ENCODE measurements around the gene MGST2. TPM values are rescaled to one million over a fixed set of nuclear protein-coding genes. Genes with fewer than 3 reads are reported as not detected.

The MGST2 gene
- total RNA-seq, 2 experiments from 2014 or later, result 0.70 to 3.0 TPM

DNA sequence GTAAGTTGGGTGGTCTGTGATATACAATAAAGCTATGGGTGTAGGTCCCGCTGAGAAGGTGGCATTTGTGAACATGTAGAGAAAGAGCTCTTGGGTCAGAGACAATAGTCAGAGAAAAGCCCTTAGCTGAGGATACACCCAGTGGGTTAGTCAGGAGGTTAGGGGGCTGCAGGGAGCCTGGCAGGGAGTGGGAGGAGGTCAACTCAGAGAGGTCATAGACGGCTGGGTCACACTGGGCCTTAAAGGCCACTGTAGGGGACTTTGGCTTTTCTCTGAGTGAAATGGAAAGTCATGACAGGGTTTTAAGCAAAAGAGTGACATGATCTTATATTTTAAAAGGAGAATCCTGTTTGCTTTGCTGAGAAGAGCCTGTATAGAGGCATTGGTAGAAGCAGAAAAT, 16.7 kb downstream of the MGST2 start:
- Mint-ChIP-seq H3K4me1 (ENCODE audit: low read depth) (peaks cover 9% of the 10 kb centered on the region), H3K36me3 (ENCODE audit: low read depth) (peaks cover 34% of the 10 kb centered on the region), H3K27ac (no peak overlapping the region), H3K27me3 (no peaks in the 10 kb centered on the region), H3K4me3 (no peak overlapping the region), H3K9me3 (peaks cover 7% of the 10 kb centered on the region)
- Histone ChIP-seq H3K4me3 (ENCODE audit: low read length) (no peak overlapping the region), H3K4me1 (ENCODE audit: insufficient read depth, low read length) (no peaks in the 10 kb centered on the region), H3K36me3 (ENCODE audit: insufficient read depth, low read length) (no peaks in the 10 kb centered on the region), H3K9me3 (ENCODE audit: control insufficient read depth in 1 of 2, insufficient read depth in 1 of 2, low read length in 2 of 2) (peaks cover 0 to 3% of the 10 kb centered on the region in 2 experiments), H3K27me3 (ENCODE audit: control insufficient read depth in 1 of 2, insufficient read depth in 2 of 2, low read length in 2 of 2) (no peaks in the 10 kb centered on the region), H3K27ac (ENCODE audit: low read depth in 1 of 2, low read length in 2 of 2) (no peak overlapping the region)
- POLR2A ChIA-PET, result no interaction called here
- intact Hi-C loops (cut with DNase I, micrococcal nuclease), result no loop called here
- DNase-seq (no peak), ATAC-seq (ENCODE audit: poor library complexity) (no peak)
- CTCF ChIA-PET, result no interaction called here
- TF ChIP-seq, protein P1, sequence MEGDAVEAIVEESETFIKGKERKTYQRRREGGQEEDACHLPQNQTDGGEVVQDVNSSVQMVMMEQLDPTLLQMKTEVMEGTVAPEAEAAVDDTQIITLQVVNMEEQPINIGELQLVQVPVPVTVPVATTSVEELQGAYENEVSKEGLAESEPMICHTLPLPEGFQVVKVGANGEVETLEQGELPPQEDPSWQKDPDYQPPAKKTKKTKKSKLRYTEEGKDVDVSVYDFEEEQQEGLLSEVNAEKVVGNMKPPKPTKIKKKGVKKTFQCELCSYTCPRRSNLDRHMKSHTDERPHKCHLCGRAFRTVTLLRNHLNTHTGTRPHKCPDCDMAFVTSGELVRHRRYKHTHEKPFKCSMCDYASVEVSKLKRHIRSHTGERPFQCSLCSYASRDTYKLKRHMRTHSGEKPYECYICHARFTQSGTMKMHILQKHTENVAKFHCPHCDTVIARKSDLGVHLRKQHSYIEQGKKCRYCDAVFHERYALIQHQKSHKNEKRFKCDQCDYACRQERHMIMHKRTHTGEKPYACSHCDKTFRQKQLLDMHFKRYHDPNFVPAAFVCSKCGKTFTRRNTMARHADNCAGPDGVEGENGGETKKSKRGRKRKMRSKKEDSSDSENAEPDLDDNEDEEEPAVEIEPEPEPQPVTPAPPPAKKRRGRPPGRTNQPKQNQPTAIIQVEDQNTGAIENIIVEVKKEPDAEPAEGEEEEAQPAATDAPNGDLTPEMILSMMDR (IDR thresholded peaks at IDR 0.05), result no peak

DNA sequence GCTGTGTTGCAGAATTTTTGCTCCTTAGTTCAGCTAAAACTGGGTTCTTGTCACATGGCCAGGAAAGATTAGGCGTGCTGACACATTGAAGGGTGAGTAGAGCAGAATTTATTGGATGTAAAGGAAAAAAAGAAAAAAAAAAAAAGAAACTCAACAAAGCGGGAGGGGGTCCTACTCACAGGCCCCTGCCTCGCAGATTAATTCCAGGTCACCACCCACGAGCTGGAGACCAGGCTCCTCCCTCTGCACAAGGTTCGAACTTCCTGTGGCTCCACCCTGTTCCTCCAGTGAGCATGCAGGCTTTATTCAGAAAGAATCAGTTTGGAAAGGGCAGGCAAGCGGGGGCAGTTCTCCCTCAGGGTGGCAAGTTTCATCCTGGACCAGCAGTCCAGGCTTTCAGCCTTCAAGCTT, 17.1 kb downstream of the MGST2 start:
- H3K36me3 Mint-ChIP-seq (ENCODE audit: low read depth), result peaks cover 34% of the 10 kb centered on the region
- TF ChIP-seq, protein P1 (IDR thresholded peaks at IDR 0.05), result no peak
- CTCF ChIA-PET, result no interaction called here
- DNase-seq, result no peak
- Histone ChIP-seq H3K27ac (ENCODE audit: low read depth in 1 of 2, low read length in 2 of 2) (no peak overlapping the region), H3K9me3 (ENCODE audit: control insufficient read depth in 1 of 2, insufficient read depth in 1 of 2, low read length in 2 of 2) (peaks cover 0 to 3% of the 10 kb centered on the region in 2 experiments), H3K27me3 (ENCODE audit: control insufficient read depth in 1 of 2, insufficient read depth in 2 of 2, low read length in 2 of 2) (no peaks in the 10 kb centered on the region), H3K36me3 (ENCODE audit: insufficient read depth, low read length) (no peaks in the 10 kb centered on the region), H3K4me1 (ENCODE audit: insufficient read depth, low read length) (no peaks in the 10 kb centered on the region), H3K4me3 (ENCODE audit: low read length) (no peak overlapping the region)
- POLR2A ChIA-PET, result no interaction called here
- peaks cover 9% of the 10 kb centered on the region for H3K4me1 Mint-ChIP-seq (ENCODE audit: low read depth)
- H3K4me3 Mint-ChIP-seq, result no peak overlapping the region
- no peak for ATAC-seq (ENCODE audit: poor library complexity)
- no peak overlapping the region for H3K27ac Mint-ChIP-seq
- peaks cover 7% of the 10 kb centered on the region for H3K9me3 Mint-ChIP-seq
- H3K27me3 Mint-ChIP-seq, result no peaks in the 10 kb centered on the region
- intact Hi-C loops (cut with DNase I, micrococcal nuclease), result no loop called here

DNA sequence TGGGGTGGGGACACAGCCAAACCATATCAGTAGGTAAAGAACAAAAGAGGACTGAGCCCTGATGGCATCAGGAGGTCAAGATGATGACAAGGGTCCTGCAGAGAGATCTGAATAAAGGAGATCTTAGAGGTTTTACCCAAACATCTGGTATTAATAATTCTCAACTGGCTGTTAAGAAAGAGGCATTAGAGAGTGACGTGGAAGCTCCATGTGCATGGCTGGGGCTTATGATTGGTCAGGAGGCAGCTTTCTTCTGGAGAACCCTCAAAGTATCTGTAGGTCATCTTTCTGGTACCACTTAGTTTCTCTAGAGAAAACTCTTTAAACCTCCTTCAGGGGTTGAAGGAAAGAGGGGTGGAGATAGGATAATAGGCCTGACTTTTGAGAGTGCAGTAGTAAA, 18.7 kb downstream of the MGST2 start:
- POLR2A ChIA-PET, result no interaction called here
- intact Hi-C loops (cut with DNase I, micrococcal nuclease), result no loop called here
- Mint-ChIP-seq H3K4me3 (no peak overlapping the region), H3K27me3 (no peaks in the 10 kb centered on the region), H3K36me3 (ENCODE audit: low read depth) (peaks cover 29% of the 10 kb centered on the region), H3K9me3 (peaks cover 7% of the 10 kb centered on the region), H3K4me1 (ENCODE audit: low read depth) (peaks cover 9% of the 10 kb centered on the region), H3K27ac (no peak overlapping the region)
- Histone ChIP-seq H3K36me3 (ENCODE audit: insufficient read depth, low read length) (no peaks in the 10 kb centered on the region), H3K4me1 (ENCODE audit: insufficient read depth, low read length) (no peaks in the 10 kb centered on the region), H3K27me3 (ENCODE audit: control insufficient read depth in 1 of 2, insufficient read depth in 2 of 2, low read length in 2 of 2) (no peaks in the 10 kb centered on the region), H3K4me3 (ENCODE audit: low read length) (no peak overlapping the region), H3K9me3 (ENCODE audit: control insufficient read depth in 1 of 2, insufficient read depth in 1 of 2, low read length in 2 of 2) (peaks cover 0 to 3% of the 10 kb centered on the region in 2 experiments), H3K27ac (ENCODE audit: low read depth in 1 of 2, low read length in 2 of 2) (no peak overlapping the region)
- no peak for DNase-seq
- TF ChIP-seq, protein P1 (IDR thresholded peaks at IDR 0.05), result no peak
- ATAC-seq (ENCODE audit: poor library complexity), result no peak
- CTCF ChIA-PET, result no interaction called here

Measured in CD4-positive, alpha-beta T cell (primary cell).